Measurements from ENCODE around the gene BRICD5.

BRICD5 gene

DNA sequence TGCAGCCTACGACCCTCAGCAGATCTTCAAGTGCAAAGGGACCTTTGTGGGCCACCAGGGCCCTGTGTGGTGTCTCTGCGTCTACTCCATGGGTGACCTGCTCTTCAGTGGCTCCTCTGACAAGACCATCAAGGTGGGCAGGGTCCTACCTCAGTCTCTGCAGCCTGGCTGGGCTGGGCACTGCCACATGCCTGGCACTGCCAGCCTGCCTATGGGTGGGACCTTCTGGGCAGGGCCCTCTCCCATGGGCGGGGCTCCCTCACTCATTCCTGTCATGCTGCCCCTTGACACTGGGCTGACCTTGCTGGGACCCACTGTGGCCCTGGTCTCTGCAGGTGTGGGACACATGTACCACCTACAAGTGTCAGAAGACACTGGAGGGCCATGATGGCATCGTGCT, 36.7 kb downstream of the BRICD5 start:
- TF ChIP-seq, protein P1, sequence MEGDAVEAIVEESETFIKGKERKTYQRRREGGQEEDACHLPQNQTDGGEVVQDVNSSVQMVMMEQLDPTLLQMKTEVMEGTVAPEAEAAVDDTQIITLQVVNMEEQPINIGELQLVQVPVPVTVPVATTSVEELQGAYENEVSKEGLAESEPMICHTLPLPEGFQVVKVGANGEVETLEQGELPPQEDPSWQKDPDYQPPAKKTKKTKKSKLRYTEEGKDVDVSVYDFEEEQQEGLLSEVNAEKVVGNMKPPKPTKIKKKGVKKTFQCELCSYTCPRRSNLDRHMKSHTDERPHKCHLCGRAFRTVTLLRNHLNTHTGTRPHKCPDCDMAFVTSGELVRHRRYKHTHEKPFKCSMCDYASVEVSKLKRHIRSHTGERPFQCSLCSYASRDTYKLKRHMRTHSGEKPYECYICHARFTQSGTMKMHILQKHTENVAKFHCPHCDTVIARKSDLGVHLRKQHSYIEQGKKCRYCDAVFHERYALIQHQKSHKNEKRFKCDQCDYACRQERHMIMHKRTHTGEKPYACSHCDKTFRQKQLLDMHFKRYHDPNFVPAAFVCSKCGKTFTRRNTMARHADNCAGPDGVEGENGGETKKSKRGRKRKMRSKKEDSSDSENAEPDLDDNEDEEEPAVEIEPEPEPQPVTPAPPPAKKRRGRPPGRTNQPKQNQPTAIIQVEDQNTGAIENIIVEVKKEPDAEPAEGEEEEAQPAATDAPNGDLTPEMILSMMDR (IDR thresholded peaks at IDR 0.05) = no peak

DNA sequence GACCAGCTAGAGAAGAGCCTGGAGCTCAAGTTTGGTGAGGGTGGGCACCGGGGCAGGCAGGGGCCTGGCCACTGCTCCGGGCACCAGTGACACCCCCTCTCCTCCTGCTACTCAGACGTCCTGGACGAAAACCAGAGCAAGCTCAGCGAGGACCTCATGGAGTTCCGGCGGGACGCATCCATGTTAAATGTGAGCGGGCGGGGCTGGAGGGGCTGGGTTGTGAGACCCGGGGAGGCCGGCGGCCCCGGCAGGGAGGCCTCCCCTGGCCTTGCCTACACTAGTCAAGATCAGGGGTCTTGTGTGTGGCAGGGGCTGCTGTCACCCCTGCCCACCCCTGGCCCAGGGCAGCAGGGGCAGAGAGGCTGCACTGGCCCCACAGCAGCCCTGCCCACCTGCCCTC, 37.3 kb downstream of the BRICD5 start:
- TF ChIP-seq, protein P1 (IDR thresholded peaks at IDR 0.05) = no peak

DNA sequence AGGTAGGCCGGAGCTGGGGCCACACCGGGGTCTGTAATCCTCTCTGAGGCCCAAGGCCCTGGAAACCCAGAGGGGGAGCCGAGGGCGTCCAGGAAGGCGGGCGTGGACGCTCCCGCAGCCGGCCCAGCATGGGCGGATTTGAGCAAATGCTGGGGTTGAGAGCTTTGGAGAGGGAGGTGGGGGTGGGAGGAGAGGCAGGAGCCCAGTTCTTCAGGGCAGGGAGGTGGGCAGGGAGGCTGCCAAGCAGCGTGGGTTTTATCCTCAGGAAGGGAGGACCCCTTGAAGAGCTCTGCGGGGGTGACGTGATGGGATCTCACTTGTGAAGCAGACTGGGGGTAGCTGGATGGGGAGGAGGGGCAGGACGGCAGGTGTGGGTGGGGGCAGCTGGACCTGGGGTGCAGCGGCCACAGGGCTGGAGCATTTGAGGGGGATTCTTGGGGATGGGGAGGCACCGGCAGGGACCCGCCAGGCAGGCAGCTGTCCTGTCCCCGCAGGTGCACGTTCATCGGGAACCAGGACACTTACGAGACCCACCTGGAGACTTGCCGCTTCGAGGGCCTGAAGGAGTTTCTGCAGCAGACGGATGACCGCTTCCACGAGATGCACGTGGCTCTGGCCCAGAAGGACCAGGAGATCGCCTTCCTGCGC, 37.9 kb downstream of the BRICD5 start:
- TF ChIP-seq, protein P1 (IDR thresholded peaks at IDR 0.05) = no peak

DNA sequence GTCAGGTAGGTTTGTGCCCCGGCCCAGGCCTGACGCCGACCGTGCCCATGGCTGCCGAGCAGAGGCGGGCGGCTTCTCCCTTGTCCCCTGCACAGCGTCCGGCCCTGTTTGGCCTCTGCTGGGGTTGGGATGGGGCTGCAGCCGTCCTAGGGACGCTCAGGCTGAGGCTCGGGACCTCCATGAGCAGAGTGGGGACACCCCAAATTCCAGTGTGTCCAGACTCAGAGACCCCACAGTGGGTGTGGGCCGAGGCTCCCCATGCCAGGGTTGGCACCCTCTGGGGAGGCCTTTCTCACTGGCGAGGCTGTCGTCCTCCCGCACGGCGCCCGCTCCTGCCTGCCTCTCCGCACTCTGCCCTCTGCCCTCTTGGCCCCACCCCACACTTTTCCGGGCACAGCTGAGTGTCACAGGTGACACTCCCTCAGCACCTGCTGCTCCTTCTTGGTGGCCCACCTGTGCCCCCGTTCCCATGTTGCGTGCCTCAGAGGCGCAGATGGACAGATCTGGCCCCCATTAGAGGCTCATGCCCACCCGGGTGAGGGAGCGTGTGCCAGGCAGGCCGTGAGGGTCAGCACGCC, 39.0 kb downstream of the BRICD5 start:
- TF ChIP-seq, protein P1 (IDR thresholded peaks at IDR 0.05) = no peak

DNA sequence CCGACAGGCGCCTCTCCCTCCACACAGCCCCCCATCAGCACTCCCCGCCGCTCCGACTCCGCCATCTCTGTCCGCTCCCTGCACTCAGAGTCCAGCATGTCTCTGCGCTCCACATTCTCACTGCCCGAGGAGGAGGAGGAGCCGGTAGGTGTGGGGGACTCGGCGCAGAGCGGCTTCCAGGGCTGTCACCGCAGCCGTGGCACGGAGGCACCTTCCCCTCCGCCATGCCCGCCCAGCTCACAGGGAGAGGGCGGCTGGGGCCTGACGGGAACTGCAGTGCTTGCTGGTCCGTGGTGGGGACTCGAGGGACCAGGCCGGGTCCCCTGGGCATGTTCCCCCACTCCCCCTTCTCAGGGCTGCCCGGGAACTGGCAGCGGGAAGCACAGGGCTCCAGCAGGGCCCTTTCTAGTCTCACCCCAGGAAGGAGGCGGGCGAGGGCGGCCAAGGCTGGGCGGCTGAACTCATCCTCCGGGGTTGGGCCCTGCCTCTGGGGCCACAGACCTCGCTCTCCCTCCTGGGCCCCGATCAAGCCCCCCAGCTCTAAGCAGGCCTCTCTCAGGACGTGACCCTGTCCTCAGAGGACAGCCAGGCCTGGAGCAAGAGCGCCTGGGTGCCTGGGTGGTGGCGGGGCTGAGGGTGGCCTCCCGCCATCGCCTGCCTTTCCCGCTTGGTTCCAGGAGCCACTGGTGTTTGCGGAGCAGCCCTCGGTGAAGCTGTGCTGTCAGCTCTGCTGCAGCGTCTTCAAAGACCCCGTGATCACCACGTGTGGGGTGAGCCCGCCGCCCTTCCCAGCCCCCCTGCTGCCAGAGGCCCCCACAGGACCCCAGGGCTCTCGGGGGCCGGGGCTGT, 39.9 kb downstream of the BRICD5 start:
- TF ChIP-seq, protein P1 (IDR thresholded peaks at IDR 0.05) = no peak

DNA sequence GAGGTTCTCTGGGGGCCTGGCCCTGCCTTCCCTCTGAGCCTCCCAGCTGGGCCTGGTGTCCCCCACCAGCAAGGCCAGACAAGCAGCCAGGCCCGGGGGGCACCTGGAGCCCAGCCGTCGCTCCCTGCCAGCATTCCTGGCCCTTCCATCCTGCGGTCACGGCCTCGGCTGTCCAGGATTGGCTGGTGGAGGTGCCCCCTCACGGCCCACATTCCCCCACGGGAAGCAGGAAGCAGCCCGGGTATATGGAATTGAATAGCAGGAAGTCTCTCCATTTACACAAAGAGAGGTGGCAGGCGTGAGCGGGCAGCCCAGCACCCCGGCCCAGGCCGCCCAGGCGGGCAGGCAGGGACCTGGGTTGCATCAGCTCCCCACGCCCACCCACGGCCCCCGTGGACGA, 40.6 kb downstream of the BRICD5 start:
- TF ChIP-seq, protein P1 (IDR thresholded peaks at IDR 0.05) = no peak

DNA sequence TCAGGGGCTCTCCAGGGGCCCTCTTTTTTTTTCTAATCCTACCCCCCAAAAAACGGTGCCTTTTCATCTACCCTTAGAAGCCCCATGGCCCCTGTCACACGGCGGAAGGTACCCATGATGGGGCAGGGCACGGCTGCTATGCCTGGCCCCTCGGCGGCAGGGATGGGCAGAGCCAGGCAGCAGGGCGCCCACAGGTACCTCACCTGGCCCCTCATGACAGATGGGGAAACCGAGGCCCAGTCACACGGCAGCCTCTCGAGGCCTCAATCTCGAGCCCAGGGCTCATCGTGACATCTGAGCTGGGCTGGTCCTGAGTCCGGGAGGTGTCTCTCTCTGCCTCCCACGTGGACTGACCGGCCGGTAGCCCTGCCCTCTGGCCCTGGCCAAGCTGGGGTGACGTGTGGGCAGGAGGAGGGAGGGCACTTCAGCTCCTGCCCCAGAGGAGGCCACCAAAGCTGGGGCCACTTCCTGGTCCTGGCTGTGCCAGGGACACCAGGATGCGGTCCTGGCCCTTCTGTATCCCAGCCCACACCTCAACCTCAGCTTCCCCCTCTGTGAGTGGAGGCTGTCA, 43.5 kb downstream of the BRICD5 start:
- TF ChIP-seq, protein P1 (IDR thresholded peaks at IDR 0.05) = no peak
